ENCODE results near the gene RD3L.

GRCh38 chr14:103989964-103990363 lies 47.6 kb upstream of the RD3L start:
- no peak for TF ChIP-seq CTCF (IDR thresholded peaks at IDR 0.05 in 4 of 5, conservative IDR thresholded peaks at IDR 0.05 in 1 of 5)
- TF ChIP-seq POLR2A (IDR thresholded peaks at IDR 0.05), result no peak

Measured in gastrocnemius medialis (tissue), 4 donors.